Measurements from ENCODE around the gene NDUFA11. TPM values are rescaled to one million over a fixed set of nuclear protein-coding genes. Genes with fewer than 3 reads are reported as not detected.

NDUFA11 gene
- total and polyA plus RNA-seq, 9 of the 15 experiments (the other 6 are each of a cell fraction or from before 2014, with no cell fraction given) = 63.3 to 486 (median 274) TPM

- H3K9me1 ChIP-seq (ENCODE audit: control insufficient read depth, insufficient read depth, low read length) = no peaks in the 10 kb centered on the region
- ChIA-PET CTCF (ENCODE audit: low intra/inter-chr PET ratio) (no interaction called here), POLR2A (no interaction called here)
- WGBS (ENCODE audit: insufficient coverage, low coverage, missing lambda C conversion rate) = 95% methylated on average over 7 of the region's 8 CpGs
- no peak for FAIRE-seq
- H3K9me3 ChIP-seq (replicated peaks; ENCODE audit: control insufficient read depth, insufficient read depth, low read depth, low read length) = no peaks in the 10 kb centered on the region
- intact Hi-C loops (cut with micrococcal nuclease) = no loop called here
- BruUV-seq (replicated peaks) = no TSS peak
- no peak overlapping the region for H2AFZ ChIP-seq (ENCODE audit: low read depth, low read length)
- peak overlapping the region in 1 of 2 experiments; percentile 61; a peak in 1 of 4 replicates for H3K9ac ChIP-seq (ENCODE audit: insufficient read depth in 1 of 2, low read depth in 2 of 2, low read length in 2 of 2)
- no peak overlapping the region for H3K4me3 ChIP-seq
- H3K4me2 ChIP-seq (ENCODE audit: insufficient read depth, low read length) = no peak overlapping the region
- in situ Hi-C loops (cut with MboI) = no loop called here
- no peaks in the 10 kb centered on the region for H4K20me1 ChIP-seq (replicated peaks; ENCODE audit: control insufficient read depth, insufficient read depth, low read length)
- no peaks in the 10 kb centered on the region for H3K27me3 ChIP-seq (ENCODE audit: control insufficient read depth in 2 of 2, insufficient read depth in 2 of 2, low read length in 2 of 2)
- H3K27ac ChIP-seq (ENCODE audit: extremely low read depth, low read depth, low read length) = no peak overlapping the region
- H3K36me3 ChIP-seq (ENCODE audit: control insufficient read depth, insufficient read depth, low read length) = peaks cover 96% of the 10 kb centered on the region; the same call in 2 of the 3 replicates
- H3K4me1 ChIP-seq (replicated peaks in 1 of 2; ENCODE audit: control insufficient read depth in 2 of 2, insufficient read depth in 2 of 2, low read length in 2 of 2) = peaks cover 0 to 11% of the 10 kb centered on the region in 2 experiments; a peak in 1 of 5 replicates
- ATAC-seq = no peak
- no peak for DNase-seq (ENCODE audit: extremely low read depth in 1 of 4, low spot score in 3 of 4)
- H3K79me2 ChIP-seq (ENCODE audit: control insufficient read depth, insufficient read depth, low read length) = no peaks in the 10 kb centered on the region; the same call in 2 of the 3 replicates
- TF ChIP-seq ZNF311 (CRISPR knock-in tag; IDR thresholded peaks at IDR 0.05) = no peak
- TF ChIP-seq ELK1 (CRISPR knock-in tag; IDR thresholded peaks at IDR 0.05) = no peak
- no peak for TF ChIP-seq NCOA4 (IDR thresholded peaks at IDR 0.05; ENCODE audit: partially characterized antibody)
- no peak for TF ChIP-seq RFX7 (CRISPR knock-in tag; IDR thresholded peaks at IDR 0.05)
- no peak for TF ChIP-seq E2F6 (IDR thresholded peaks at IDR 0.05; ENCODE audit: borderline replicate concordance in 1 of 2, extremely low read depth in 1 of 2, insufficient read depth in 1 of 2, insufficient read length in 1 of 2, low read depth in 1 of 2, low read length in 1 of 2, poor library complexity in 1 of 2, severe bottlenecking in 1 of 2)
- TF ChIP-seq ZNF76 (CRISPR knock-in tag; IDR thresholded peaks at IDR 0.05; ENCODE audit: borderline replicate concordance) = no peak
- TF ChIP-seq POLR2B (IDR thresholded peaks at IDR 0.05; ENCODE audit: low read depth, partially characterized antibody) = no peak
- no peak for TF ChIP-seq CREB3L1 (IDR thresholded peaks at IDR 0.05; ENCODE audit: borderline replicate concordance, low read depth)
- TF ChIP-seq FOXK1 (CRISPR knock-in tag; IDR thresholded peaks at IDR 0.05; ENCODE audit: borderline replicate concordance) = no peak
- TF ChIP-seq NR2F6 (CRISPR knock-in tag; IDR thresholded peaks at IDR 0.05) = no peak
- no peak for TF ChIP-seq RBM39 (optimal IDR thresholded peaks at IDR 0.05; ENCODE audit: low read depth, low read length)
- no peak for TF ChIP-seq RNF2 (IDR thresholded peaks at IDR 0.05)
- no peak for TF ChIP-seq CCAR2 (IDR thresholded peaks at IDR 0.05; ENCODE audit: low read depth, low read length)
- TF ChIP-seq ZNF644 (tag; IDR thresholded peaks at IDR 0.05; ENCODE audit: low read depth) = no peak
- no peak for TF ChIP-seq ZBTB11 (CRISPR knock-in tag; IDR thresholded peaks at IDR 0.05)
These were observed 23.8 kb upstream of the NDUFA11 start for GRCh38 chr19:5927441-5927821.

Measured in K562 (cell line).